ENCODE data around the gene RAB14.

DNA sequence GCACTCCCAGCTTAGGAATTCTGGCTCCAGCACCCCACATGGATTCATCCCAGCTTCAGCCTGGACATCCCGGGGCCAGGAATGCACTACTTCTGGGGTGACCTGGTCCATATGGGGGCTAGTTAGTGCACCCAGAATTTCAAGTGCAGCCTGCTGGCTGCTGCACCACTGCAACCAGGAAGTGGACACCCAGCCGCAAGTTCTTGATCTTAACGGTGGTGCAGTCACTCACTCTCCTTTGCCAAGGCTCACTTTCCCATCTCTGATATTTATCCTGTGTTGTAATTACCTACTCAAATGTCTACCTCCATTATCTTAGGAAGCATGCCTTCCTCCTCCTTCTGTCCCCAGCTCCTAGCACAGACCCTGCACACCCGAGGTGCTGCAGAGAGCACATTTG lies 26.2 kb upstream of the RAB14 start:
- TF ChIP-seq, protein P1, sequence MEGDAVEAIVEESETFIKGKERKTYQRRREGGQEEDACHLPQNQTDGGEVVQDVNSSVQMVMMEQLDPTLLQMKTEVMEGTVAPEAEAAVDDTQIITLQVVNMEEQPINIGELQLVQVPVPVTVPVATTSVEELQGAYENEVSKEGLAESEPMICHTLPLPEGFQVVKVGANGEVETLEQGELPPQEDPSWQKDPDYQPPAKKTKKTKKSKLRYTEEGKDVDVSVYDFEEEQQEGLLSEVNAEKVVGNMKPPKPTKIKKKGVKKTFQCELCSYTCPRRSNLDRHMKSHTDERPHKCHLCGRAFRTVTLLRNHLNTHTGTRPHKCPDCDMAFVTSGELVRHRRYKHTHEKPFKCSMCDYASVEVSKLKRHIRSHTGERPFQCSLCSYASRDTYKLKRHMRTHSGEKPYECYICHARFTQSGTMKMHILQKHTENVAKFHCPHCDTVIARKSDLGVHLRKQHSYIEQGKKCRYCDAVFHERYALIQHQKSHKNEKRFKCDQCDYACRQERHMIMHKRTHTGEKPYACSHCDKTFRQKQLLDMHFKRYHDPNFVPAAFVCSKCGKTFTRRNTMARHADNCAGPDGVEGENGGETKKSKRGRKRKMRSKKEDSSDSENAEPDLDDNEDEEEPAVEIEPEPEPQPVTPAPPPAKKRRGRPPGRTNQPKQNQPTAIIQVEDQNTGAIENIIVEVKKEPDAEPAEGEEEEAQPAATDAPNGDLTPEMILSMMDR (IDR thresholded peaks at IDR 0.05), result no peak
- TF ChIP-seq EZH2 (IDR thresholded peaks at IDR 0.05; ENCODE audit: borderline replicate concordance, insufficient read depth, low read depth, low read length, poor library complexity, severe bottlenecking), result no peak
